ENCODE measurements around the gene PARN.

Gene PARN

DNA sequence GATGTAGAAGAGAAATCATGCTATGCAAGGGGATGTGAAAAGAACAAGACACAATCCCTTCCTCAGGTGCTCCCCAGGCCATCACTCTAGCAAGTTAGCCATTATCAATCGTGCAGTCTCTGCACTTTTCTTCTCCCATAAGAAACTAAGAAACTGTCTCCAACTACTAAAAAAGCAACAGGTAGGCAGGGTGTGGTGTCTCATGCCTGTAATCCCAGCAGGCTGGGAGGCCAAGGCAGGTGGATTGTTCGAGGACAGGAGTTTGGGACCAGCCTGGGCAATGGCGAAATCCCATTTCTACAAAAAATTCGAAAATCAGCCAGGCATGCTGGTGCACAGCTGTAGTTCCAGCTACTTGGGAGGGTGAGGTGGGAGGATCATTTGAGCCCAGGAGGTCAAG is 13.8 kb downstream of the PARN start:
- in situ Hi-C loops (cut with HindIII; ENCODE audit: low sequenced_read_pairs) = no loop called here
- H3K4me3 ChIP-seq (ENCODE audit: low read depth, low read length) = no peak overlapping the region
- TF ChIP-seq, protein P1, sequence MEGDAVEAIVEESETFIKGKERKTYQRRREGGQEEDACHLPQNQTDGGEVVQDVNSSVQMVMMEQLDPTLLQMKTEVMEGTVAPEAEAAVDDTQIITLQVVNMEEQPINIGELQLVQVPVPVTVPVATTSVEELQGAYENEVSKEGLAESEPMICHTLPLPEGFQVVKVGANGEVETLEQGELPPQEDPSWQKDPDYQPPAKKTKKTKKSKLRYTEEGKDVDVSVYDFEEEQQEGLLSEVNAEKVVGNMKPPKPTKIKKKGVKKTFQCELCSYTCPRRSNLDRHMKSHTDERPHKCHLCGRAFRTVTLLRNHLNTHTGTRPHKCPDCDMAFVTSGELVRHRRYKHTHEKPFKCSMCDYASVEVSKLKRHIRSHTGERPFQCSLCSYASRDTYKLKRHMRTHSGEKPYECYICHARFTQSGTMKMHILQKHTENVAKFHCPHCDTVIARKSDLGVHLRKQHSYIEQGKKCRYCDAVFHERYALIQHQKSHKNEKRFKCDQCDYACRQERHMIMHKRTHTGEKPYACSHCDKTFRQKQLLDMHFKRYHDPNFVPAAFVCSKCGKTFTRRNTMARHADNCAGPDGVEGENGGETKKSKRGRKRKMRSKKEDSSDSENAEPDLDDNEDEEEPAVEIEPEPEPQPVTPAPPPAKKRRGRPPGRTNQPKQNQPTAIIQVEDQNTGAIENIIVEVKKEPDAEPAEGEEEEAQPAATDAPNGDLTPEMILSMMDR (IDR thresholded peaks at IDR 0.05; ENCODE audit: low read depth, low read length) = no peak
- no peak for DNase-seq (ENCODE audit: low read depth, low spot score)

GRCh38 chr16:14613991-14614390 is 16.1 kb downstream of the PARN start:
- no peak overlapping the region for H3K4me3 ChIP-seq (ENCODE audit: low read depth, low read length)
- no peak for DNase-seq (ENCODE audit: low read depth, low spot score)
- in situ Hi-C loops (cut with HindIII; ENCODE audit: low sequenced_read_pairs) = no loop called here
- TF ChIP-seq, protein P1 (IDR thresholded peaks at IDR 0.05; ENCODE audit: low read depth, low read length) = no peak

DNA sequence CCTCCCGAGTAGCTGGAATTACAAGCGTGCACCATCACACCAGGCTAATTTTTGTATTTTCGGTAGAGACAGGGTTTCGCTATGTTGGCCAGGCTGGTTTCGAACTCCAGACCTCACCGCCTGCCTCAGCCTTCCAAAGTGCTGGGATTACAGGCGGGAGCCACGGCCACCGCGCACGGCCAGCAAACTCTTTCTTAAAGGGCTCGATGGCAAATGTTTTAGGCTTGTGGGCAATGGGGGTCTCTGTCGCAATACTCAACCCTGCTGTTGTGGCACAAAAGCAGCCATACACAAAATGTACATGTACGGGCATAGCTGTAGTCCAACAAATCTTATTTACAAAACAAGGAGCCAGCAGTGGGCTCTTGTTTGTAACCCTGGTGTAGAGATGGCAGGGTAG is 18.4 kb downstream of the PARN start:
- H3K4me3 ChIP-seq (ENCODE audit: low read depth, low read length) = no peak overlapping the region
- TF ChIP-seq, protein P1 (IDR thresholded peaks at IDR 0.05; ENCODE audit: low read depth, low read length) = no peak
- in situ Hi-C loops (cut with HindIII; ENCODE audit: low sequenced_read_pairs) = no loop called here
- no peak for DNase-seq (ENCODE audit: low read depth, low spot score)

DNA sequence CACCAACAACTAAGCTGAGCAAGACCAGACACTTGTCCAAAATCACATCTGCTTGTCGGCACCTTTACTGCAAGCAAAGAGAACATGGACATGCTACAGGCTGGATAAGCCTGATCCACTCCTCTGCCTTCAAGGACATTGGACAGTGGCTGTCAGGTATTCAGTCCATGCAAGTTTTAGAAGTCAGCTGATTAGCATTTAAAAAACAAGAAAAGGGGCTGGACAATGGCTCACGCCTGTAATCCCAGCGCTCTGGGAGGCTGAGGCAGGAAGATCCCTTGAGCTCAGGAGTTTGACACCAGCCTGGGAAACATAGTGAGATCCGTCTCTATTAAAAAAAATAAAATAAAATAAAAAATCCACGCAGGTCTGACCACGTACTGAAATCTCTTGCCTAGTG is 20.3 kb downstream of the PARN start:
- DNase-seq (ENCODE audit: low read depth, low spot score) = no peak
- H3K4me3 ChIP-seq (ENCODE audit: low read depth, low read length) = no peak overlapping the region
- TF ChIP-seq, protein P1 (IDR thresholded peaks at IDR 0.05; ENCODE audit: low read depth, low read length) = no peak
- in situ Hi-C loops (cut with HindIII; ENCODE audit: low sequenced_read_pairs) = no loop called here

GRCh38 chr16:14608604-14609003 is 21.5 kb downstream of the PARN start:
- in situ Hi-C loops (cut with HindIII; ENCODE audit: low sequenced_read_pairs) = no loop called here

GRCh38 chr16:14608111-14608566 is 21.9 kb downstream of the PARN start:
- no peak overlapping the region for H3K4me3 ChIP-seq (ENCODE audit: low read depth, low read length)
- in situ Hi-C loops (cut with HindIII; ENCODE audit: low sequenced_read_pairs) = no loop called here
- TF ChIP-seq, protein P1 (IDR thresholded peaks at IDR 0.05; ENCODE audit: low read depth, low read length) = no peak
- DNase-seq (ENCODE audit: low read depth, low spot score) = no peak

More at GRCh38 chr16:14608604-14609003, 21.5 kb downstream of the PARN start:
- no peak for DNase-seq (ENCODE audit: low read depth, low spot score)
- H3K4me3 ChIP-seq (ENCODE audit: low read depth, low read length) = no peak overlapping the region
- TF ChIP-seq, protein P1 (IDR thresholded peaks at IDR 0.05; ENCODE audit: low read depth, low read length) = no peak

GRCh38 chr16:14606102-14606501 is 24.0 kb downstream of the PARN start:
- DNase-seq (ENCODE audit: low read depth, low spot score) = no peak
- TF ChIP-seq, protein P1 (IDR thresholded peaks at IDR 0.05; ENCODE audit: low read depth, low read length) = no peak
- in situ Hi-C loops (cut with HindIII; ENCODE audit: low sequenced_read_pairs) = no loop called here
- no peak overlapping the region for H3K4me3 ChIP-seq (ENCODE audit: low read depth, low read length)

Data from astrocyte of the spinal cord (primary cell).